GM18519 (cell line): ENCODE measurements around the gene CLDN2.

ENCODE experiments used
- ATAC-seq: cut with Tn5 transposase; IDR thresholded peaks from one replicate; pipeline ENCODE4 v1.9.1; 2021; ENCODE audit warnings: mild to moderate bottlenecking, moderate library complexity; ENCODE audit not compliant: unreplicated experiment, low FRiP score

The CLDN2 gene

DNA sequence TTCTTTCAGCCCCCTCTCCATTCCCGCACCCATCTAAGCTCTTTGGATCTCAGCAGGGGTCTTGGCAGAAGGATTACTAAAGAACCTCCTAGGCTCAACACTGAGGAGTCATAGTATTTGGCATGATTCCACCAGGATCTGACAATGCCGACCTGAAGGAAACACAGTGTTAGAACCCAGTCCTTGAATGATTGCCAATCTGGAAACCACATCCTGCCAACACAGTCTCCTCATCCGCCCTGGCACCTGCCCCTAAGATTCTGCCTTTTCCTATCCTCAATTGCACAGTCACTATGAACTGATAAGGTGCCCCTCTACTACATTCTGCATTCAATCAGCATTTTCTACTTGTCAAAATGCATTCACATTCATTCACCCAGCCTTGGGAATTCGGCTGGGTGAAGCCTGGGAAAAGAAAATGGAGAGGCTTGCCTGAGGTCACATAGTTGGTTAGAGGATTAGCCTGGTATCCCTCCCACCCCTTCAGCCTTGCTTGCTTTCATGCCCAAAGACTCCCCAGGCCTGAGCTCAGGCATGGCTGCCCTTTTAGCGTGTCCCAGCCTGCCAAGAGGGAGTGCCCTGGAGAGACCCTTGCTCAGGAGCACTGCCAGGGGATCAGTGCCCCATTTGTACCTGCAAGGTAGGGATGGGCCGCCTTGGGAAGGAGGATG is 2.2 kb upstream of the CLDN2 start:
- ATAC-seq = no peak

DNA sequence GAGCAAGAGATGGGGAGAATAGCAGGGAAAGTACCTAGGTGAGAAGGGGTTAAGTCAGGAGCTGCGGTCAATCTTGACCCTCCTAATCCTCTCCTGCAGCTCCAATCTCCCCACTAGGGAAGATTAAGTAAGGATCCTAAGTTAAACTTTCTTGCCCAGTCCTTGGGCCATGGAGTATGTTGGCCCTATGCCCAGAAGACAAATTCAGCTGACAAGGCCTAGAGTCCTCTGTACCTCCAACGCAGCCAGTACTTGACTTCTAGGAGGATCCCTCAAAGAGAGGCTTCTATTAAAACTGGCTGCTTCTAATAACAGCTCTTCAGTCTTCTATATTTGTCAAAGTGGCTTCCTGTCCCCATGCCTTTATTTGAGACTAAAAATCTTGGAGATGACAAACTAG is 1.4 kb downstream of the CLDN2 start:
- no peak for ATAC-seq

DNA sequence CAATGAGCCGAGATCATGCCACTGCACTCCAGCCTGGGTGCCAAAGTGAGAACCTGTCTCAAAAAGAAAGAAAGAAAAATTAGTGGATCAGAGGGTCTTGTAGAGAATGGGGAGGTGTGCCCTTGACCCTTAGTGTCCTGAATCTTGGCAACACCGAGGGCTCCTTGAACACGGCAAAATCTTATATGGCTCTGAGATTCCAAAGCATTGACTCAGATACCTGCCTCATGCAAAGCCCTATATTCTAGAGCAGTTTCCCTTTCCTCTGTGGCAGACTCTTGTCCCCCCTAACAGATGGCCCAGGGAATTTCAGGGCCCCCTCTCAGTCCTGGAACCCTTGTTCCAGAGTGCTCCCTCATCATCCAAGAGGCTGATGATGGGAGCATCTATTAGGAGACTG is 6.8 kb downstream of the CLDN2 start:
- ATAC-seq = no peak

DNA sequence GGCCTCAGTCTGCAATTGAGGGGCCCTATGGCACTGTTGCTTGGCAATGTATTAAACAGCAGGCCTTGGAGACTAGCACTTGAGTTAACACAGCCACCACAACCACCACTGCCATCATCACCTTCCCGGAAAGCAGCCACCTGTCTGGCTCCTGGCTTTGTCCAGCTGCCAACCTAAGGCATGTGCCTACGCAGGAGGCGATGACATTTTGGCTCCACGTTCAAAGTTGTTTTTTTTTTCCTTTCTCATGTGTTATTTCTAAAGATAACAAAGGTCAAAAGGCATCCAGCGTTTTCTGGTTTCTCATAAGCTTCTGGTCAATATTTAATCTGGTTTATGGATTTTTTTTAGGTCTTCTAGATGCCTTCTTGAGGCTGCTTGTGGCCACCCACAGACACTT is 7.5 kb downstream of the CLDN2 start:
- no peak for ATAC-seq

DNA sequence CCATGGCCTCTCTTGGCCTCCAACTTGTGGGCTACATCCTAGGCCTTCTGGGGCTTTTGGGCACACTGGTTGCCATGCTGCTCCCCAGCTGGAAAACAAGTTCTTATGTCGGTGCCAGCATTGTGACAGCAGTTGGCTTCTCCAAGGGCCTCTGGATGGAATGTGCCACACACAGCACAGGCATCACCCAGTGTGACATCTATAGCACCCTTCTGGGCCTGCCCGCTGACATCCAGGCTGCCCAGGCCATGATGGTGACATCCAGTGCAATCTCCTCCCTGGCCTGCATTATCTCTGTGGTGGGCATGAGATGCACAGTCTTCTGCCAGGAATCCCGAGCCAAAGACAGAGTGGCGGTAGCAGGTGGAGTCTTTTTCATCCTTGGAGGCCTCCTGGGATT is 8.0 kb downstream of the CLDN2 start:
- ATAC-seq = no peak

DNA sequence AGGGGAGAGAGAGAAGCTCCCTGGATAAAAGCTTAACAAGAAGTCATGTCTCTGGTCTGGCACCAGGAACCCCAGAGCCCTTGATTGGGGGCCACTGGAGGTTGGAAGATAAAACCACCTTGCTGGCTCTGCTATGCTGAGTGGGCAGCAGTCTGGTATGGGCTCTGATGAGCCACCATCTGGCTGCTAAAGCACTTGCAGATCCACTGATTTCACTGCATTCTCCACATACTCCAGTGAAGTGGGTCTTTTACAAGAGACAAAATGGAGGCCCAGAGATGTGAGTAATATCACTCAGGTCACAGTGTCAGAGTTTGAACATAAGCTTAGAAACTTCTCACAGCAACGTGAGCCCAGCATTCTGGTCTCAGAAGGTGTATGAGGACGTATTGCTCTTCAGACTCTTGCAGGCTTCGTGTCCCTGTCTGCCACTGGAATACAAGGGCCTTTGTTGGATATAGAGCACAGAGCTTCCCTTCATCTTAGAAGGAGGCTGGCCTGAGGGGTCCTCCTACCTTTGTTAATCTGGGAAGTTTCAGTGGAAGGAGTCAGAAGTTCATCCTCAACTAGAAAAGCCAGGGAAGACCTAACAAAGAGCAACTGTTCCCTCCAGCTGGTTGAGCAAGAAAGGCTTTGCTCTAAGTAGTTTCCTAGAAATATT is 11.8 kb downstream of the CLDN2 start:
- ATAC-seq = no peak

DNA sequence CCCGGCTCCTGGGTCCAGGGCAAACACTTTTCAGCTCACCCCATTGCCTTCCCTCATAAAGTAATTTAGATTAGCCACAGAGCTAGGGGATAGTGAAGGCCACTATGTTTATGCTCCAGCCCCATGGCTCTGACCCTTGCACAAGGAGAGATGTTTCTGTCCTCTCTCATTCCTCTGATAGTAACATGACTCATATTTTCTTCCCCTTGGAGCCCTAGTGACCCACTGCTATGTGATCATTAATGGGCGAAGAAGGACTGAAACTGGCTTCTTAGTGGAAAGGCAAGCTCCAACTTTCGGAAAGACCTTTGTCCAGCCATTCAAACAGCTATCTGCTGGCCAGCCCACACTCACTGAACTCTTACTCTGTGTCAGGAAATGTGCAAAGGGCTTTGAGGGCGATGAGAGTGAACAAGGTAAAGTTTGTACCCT is 12.3 kb downstream of the CLDN2 start:
- ATAC-seq = no peak

DNA sequence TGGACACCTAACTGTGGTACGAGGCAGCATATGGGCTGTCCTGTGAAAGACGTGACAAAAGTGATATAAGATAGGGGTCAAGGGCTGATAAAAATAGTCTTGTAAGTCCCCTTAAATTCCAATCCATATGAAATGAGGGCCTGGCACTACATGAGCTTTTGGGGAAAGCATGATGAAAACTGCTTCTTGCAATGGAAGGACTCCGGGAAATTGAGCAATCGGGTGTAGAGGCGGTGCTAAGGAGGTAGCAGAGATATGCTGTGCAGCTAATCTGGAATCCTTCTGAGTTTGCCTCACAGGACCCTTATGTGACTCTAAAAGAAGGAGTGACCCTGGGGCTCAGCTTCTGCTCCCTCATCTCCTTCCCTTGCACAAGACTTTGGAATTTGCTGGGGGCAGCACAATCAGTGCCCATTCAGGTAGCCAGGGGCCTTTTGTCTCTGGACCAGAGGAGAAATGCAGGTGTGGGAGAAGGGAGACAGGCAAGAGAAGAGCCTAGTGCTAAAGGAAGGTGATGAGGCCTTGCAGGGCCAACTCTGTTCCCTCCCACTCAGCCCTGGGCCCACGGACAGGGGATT is 12.8 kb downstream of the CLDN2 start:
- no peak for ATAC-seq

DNA sequence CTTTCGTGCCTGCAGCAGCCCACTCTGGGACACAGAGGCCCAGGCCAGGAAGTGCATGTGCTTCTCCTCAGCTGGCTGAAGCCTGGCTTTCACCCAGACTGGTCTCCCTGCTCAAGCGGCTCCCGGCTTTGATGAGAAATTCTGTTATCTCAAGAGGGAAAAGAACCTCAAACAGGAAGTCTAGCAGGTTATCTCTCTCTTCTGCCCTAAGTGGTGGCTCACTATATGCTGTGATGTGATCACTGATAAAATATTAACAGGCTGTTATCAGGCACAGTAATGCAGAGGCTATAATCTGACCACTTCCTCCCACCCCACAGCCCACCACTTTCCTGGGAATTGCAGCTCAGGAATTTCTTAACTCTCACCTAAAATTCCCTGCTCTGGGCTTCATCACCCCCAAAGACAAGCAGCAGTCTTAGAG is 13.3 kb downstream of the CLDN2 start:
- ATAC-seq = no peak

DNA sequence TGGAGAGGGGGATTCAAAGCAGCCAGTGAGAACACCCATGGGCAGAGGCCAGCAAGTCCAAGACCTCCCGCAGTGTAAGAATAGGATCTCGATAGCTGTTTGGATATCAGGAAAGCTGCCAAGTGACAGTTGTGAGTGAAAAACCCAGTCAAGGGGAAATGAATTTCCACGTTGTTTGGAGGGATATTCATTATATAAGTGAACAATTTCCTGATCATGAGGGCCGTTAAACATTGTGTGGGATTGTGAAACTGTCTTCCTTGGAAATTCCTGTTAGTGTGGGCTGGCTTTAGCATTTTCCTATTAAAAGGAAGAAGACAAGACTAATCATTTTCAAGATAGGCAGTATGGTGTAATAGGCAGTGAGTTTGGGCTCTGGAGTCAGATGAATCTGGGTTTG is 15.0 kb downstream of the CLDN2 start:
- no peak for ATAC-seq

DNA sequence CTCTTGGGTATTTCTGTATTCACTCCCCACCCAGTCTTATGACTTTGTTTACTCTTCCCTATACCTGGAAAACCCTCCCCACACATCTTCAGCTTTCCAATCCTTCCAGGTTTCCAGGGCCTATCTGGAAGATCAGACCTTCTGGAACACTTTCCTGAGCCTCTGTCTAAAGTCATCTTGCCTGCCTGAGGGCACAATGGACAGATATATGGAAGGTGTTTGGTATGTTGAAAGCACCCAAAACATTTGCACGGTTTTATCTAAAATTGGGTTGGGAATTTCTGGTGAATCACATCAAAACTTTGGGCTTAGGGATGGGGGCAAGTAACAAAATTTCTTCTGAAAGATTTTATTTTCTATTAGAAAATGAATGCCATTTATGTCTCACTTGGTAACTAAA is 16.0 kb downstream of the CLDN2 start:
- ATAC-seq = no peak

DNA sequence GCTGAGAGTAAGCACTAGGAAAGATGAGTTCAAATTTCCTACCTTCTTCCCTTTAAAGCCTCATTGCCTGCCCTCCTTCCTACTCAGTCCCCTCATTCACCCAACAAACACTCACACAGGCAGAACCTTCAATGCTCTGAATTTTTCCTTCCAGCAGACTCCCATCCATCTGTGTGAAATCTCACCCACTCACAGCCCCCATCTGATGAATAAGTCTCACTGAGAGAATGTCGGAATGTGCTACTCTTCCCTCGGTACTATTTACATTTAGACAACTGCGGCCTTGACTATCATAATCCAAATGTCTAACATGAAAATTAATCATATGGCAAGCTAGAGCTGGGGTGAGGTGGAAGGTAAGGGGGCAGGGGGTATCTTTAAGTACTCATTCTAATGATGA is 19.4 kb downstream of the CLDN2 start:
- no peak for ATAC-seq

DNA sequence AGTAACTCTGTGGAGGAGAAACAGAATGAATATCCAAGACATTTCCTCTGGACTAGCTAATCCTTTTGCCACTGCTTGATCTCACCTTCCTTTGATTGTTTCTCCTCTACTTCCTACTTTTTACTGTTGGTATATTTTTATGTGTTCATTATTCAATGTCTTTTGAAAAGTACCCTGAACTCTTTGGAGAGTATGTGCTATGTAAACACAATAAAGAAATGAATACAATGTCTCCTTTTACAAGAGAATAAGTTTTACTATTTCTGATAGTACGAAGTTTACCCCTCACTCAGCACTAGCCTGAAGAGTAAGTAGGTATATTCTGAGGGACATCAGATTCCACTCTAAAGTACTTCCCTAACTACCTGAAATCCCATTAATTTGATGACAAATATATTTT is 19.9 kb downstream of the CLDN2 start:
- ATAC-seq = no peak

DNA sequence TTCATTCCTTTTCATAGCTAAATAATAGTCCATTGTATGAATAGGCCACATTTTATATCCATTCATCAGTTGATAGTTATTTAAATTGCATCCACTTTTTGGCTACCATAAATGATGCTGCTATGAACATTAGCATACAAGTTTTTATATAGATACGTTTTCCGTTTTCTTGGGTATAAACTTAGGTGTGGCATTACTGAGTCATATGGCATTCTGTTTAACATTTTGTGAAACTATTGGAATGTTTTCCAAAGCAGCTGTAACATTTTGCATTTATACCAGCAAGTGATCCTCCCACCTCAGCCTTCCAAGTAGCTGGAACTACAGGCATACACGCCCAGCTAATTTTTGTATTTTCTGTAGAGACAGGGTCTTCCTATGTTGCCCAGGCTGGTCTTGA is 26.3 kb downstream of the CLDN2 start:
- no peak for ATAC-seq

DNA sequence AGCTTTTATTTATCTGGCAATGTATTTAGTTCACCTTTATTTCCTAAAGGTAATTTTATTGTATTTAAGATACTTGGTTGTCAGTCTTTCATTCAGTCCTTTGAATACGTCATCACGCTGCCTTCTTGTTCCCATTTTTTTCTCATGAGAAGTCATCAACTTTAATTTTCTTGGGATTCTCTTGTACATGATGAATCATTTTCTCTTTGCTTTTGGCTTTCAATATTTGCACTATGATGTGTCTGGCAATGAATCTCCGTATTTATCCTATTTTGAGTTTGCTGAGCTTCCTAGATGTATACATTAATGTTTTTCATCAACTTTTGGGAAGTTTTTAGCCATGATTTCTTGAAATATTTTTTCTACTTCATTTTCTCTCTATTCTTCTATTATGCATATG is 28.4 kb downstream of the CLDN2 start:
- no peak for ATAC-seq

DNA sequence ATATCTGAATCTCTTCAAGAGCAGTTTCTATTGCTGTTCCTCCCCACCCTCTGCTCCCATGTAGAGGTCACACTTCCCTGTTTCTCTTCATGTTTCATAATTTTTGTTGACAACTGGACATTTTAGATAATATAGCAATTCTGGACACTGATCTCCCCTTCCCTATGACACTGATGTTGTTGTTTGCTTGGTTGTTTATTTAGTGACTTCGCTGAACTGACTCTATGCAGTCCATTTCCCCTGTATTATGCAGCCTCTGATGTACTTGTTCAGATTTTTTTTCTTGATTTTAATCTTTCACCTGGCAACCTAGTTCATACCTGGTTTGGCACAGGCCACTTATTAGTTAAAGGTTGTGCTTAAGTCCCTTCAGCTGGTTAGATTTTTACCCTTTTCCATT is 29.2 kb downstream of the CLDN2 start:
- no peak for ATAC-seq

DNA sequence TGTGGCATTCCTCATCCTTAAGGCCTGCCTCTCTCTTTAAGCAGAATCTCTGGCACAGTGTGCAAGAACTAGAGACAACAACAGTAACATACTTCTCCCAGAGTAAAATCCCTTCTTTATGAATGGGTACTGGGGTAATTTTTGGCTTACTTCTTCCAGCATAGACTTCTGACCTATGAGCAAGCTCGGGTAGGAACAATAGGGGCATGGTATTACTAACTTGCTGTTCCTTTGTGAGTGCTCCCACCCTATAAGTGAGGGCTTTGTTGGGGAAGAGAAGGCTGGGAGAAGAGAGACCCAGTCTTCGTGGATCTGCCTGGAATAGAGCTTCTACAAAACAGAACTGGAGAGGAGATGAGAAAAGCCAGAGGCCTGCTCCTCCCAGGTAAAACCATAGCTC is 30.2 kb downstream of the CLDN2 start:
- ATAC-seq = no peak

DNA sequence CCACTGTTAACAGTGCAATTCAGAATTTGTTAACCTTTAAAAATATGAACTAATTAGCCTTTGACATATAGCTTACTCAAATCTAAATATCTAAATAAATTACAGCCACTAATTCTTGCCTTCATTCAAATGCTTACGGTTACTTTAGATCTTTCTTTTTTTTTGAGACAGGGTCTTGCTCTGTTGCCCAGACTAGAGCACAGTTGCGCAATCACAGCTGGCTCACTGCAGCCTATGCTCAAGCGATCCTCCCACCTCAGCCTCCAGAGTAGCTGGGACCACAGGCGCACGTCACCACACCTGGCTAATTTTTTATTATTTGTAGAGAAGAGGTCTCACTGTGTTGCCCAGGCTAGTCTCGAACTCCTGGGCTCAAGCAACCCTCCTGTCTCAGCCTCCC is 31.0 kb downstream of the CLDN2 start:
- ATAC-seq = no peak

DNA sequence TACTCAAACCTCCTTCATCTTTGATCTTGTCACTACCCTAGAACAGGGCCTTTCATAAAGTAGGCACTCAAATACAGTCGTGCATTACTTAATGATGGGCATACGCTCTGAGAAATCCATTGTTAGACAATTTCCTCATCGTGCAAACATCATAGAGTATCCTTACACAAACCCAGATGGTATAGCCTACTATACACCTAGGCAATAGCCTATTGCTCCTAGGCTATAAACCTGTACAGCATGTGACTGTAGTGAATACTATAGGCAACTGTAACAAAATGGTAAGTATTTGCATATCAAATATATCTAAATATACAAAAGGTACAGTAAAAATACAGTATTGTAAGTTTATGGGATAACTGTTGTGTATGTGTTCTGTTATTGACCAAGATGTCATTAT is 31.9 kb downstream of the CLDN2 start:
- ATAC-seq = no peak

DNA sequence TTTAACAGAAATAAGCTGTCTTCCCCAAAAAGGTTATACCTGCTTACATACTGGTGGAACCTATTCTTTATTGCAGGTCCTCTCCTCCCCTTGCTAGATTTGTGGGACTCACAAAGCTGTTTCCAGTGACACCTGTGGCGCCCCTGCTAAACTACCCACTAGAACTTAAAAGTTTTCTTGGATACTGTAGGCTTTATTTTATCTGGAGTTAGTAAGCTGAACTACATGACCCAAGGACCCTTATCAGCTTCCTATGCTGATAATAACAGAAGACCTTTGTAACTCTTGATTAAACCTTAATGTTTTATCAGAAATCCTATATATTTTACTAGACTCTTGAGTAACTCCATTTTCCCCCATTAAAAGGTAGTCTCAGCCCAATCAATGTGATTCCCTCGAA is 32.3 kb downstream of the CLDN2 start:
- no peak for ATAC-seq

DNA sequence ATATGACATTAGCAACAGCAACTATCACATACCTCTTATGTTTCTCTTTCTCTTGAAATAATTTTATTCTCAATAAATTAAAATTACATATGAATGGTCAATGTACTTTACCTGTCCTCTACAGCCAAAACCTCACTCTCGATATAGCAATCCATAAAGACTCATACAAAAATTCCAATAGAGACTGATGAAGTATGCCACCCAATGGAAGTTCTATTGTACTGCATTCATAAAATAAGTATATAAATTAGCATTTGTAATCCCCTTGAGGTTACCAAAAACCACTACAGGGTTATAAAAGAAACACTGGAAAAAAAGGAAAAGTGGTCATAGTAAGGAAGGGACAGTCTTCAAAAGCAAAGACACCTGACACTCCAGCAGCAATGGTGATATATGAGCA is 32.8 kb downstream of the CLDN2 start:
- ATAC-seq = no peak

DNA sequence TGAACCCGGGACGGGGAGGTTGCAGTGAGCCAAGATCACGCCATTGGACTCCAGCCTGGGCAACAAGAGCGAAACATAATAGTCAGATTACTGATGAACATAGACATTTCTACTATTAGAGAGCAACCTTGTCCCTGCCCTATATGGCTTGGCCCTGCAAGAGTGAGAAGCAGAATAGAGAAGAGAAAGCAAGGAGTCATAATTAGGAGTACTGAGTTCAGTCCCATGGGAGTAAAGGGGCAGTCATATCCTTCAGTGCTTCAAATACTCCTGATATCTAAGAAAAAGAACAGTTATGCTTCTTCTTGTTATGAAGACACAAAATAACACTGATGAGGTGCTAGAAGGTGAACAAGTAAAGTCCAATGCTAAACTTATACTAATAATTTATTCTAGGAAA is 33.8 kb downstream of the CLDN2 start:
- no peak for ATAC-seq
